H1 (cell line): ENCODE measurements around the gene SERINC1. TPM values are rescaled to one million over a fixed set of nuclear protein-coding genes. Genes with fewer than 3 reads are reported as not detected.

Source experiments
- KDM5A ChIP-seq: fragments of 200-600 bp; IDR thresholded peaks from 2 replicates; pipeline ENCODE4 v1.7.1; 2012; ENCODE audit warnings: mild to moderate bottlenecking, low read length, inconsistent platforms, mixed read lengths
- RAD21 ChIP-seq, 2 experiments: IDR thresholded peaks in 1 of 2; conservative IDR thresholded peaks in 1 of 2; 2 replicates each; pipeline ENCODE4 v1.6.1; 2011; ENCODE audit warnings: low read depth in 2 of 2, low read length in 2 of 2, improper control_type of control experiment in 1 of 2, inconsistent platforms in 1 of 2, mild to moderate bottlenecking in 1 of 2, moderate library complexity in 1 of 2
- TCF12 ChIP-seq: IDR thresholded peaks from 2 replicates; pipeline ENCODE4 v1.6.1; 2011; ENCODE audit warnings: low read depth, mild to moderate bottlenecking, low read length
- polyA plus RNA-seq, 7 experiments: library from polyadenylated mRNA; depleted of rRNA in 3 of 7; stranded (reverse) in 5 of 7; unstranded in 2 of 7; fragments of >200 nt in 5 of 7; fragments of 200-250 nt in 2 of 7; gene quantifications; 1 replicate in 5 of 7; 2 replicates in 1 of 7; 4 replicates in 1 of 7; pipeline versions ENCODE4 v1.2.1 to v1.2.3, GENCODE V29; 2011 to 2013; ENCODE audit warnings: missing spikeins in 2 of 7, mixed read lengths in 2 of 7
- total RNA-seq: library from RNA; stranded (reverse); fragmentation: NEBNext Ultra II Directional; extraction: Animal tissue kit (Norgen Biotek cat#: 25700); gene quantifications from 2 replicates; pipeline ENCODE4 v1.2.1, GENCODE V29; 2021
- TF ChIP-seq, protein P1 (sequence below): IDR thresholded peaks from 2 replicates; pipeline ENCODE4 v1.6.1; 2012; ENCODE audit warnings: inconsistent platforms

Gene SERINC1
- total and polyA plus RNA-seq, 2 of the 8 experiments (the other 6 are each of a cell fraction or from before 2014, with no cell fraction given) = 15.4 to 38.6 TPM

DNA sequence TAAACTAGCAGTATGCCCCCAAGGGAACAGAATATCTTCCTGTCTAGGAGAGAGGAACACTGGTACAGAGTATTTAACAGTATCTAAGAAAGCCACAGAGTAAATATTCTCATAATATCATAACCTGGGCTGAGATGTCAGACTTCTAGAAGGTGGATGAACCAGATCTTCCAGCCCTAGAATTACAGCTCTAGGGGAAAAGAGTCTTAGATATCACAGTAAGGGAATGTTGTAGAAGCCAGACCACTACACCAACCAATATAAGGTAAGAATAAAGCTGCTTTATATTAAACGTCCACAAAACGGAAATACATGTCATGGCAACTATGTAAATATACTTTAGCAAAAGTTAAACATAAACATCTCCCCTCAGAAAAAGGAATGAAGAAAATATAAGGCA, 12.4 kb downstream of the SERINC1 start (continued):
- TF ChIP-seq TCF12 (no peak), RAD21 (IDR thresholded peaks at IDR 0.05 in 1 of 2, conservative IDR thresholded peaks at IDR 0.05 in 1 of 2; ENCODE audit: low read depth in 2 of 2, low read length in 2 of 2) (no peak), KDM5A (no peak)
- TF ChIP-seq, protein P1, sequence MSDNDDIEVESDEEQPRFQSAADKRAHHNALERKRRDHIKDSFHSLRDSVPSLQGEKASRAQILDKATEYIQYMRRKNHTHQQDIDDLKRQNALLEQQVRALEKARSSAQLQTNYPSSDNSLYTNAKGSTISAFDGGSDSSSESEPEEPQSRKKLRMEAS = no peak
- TF ChIP-seq, all 59 proteins: peak for 0
